GM12878 (cell line): ENCODE results near the gene RNF220. TPM values are rescaled to one million over a fixed set of nuclear protein-coding genes. Genes with fewer than 3 reads are reported as not detected.

Experiments
- ATAC-seq: fragments of 200-7000 bp; cut with Tn5 transposase; 3 replicates; pipeline ENCODE4 v1.9.1; 2020; ENCODE audit warnings: mild to moderate bottlenecking, moderate library complexity
- BruUV-seq: library from RNA; stranded (reverse); fragments of 400-500 nt; replicated peaks from 2 replicates; lab custom pipeline; 2021; lab: Mats Ljungman, UMichigan
- CTCF ChIA-PET: fragments of 300-600 bp; sonication (Branson Sonifier 250); formaldehyde crosslinking; extraction: SDS; loops from one replicate; lab custom pipeline; 2021; ENCODE audit warnings: inconsistent platforms; lab: Yijun Ruan, JAX
- POLR2A ChIA-PET: fragments of 350-600 bp; formaldehyde crosslinking; extraction: SDS; loops from one replicate; lab custom pipeline; 2021; ENCODE audit warnings: inconsistent platforms; lab: Charles Lee
- RAD21 ChIA-PET: fragments of 300-600 bp; sonication (Branson Sonifier 250); formaldehyde crosslinking; loops from one replicate; lab custom pipeline; 2023; ENCODE audit warnings: antibody characterized with exemption; ENCODE audit not compliant: unreplicated experiment; lab: Charles Lee
- SMC1A ChIA-PET: fragments of 300-600 bp; sonication (Branson Sonifier 250); formaldehyde crosslinking; loops from one replicate; lab custom pipeline; 2023; ENCODE audit not compliant: unreplicated experiment, uncharacterized antibody; lab: Charles Lee
- DNase-seq: peaks from one replicate; pipeline ENCODE4 v3.0.0-alpha.2; 2011; ENCODE audit warnings: low read depth, low spot score
- FAIRE-seq: peaks from 3 replicates; lab custom pipeline; 2011; peaks lifted over from hg19 to GRCh38; lab: Jason Lieb, UNC
- H2AFZ ChIP-seq: 2 replicates; pipeline ENCODE4 v1.6.0; 2011; ENCODE audit warnings: low read depth, low read length, control low read depth; ENCODE audit not compliant: control insufficient read depth
- H3K27ac ChIP-seq: 2 replicates; pipeline ENCODE4 v1.5.1; 2011; ENCODE audit warnings: control low read depth; ENCODE audit not compliant: control insufficient read depth, insufficient read depth
- H3K27me3 ChIP-seq, 2 experiments: replicated peaks in 1 of 2; 2 replicates each; pipeline versions ENCODE4 v1.6.0 to v1.6.1; 2011; ENCODE audit warnings: low read length in 1 of 2; ENCODE audit not compliant: control insufficient read depth in 2 of 2, insufficient read depth in 2 of 2
- H3K36me3 ChIP-seq, 2 experiments: 2 replicates each; pipeline ENCODE4 v1.5.1; 2011; ENCODE audit warnings: low read length in 1 of 2; ENCODE audit not compliant: control insufficient read depth in 2 of 2, insufficient read depth in 2 of 2
- H3K4me1 ChIP-seq: 2 replicates; pipeline ENCODE4 v1.6.1; 2011; ENCODE audit warnings: mild to moderate bottlenecking, low read length, moderate library complexity, mixed read lengths; ENCODE audit not compliant: control insufficient read depth, insufficient read depth
- H3K4me2 ChIP-seq: 2 replicates; pipeline ENCODE4 v1.6.0; 2011; ENCODE audit warnings: control low read depth; ENCODE audit not compliant: control insufficient read depth, insufficient read depth
- H3K4me3 ChIP-seq: fragments of 200-600 bp; sonication (generic); 2 replicates; pipeline ENCODE4 v1.5.1; 2016
- H3K79me2 ChIP-seq: 2 replicates; pipeline ENCODE4 v1.6.0; 2011; ENCODE audit warnings: low read length; ENCODE audit not compliant: control insufficient read depth, insufficient read depth
- H3K9ac ChIP-seq: 2 replicates; pipeline ENCODE4 v1.8.0; 2011; ENCODE audit warnings: low read length, control low read depth, mixed read lengths; ENCODE audit not compliant: control insufficient read depth, insufficient read depth
- H3K9me3 ChIP-seq: replicated peaks from 3 replicates; pipeline ENCODE4 v1.5.1; 2011; ENCODE audit warnings: mild to moderate bottlenecking, low read length; ENCODE audit not compliant: control insufficient read depth, insufficient read depth
- H4K20me1 ChIP-seq: 2 replicates; pipeline ENCODE4 v1.6.0; 2011; ENCODE audit not compliant: control insufficient read depth, insufficient read depth
- BCL3 ChIP-seq: IDR thresholded peaks from 2 replicates; pipeline ENCODE4 v1.6.1; 2011; ENCODE audit warnings: borderline replicate concordance, low read depth, mild to moderate bottlenecking, moderate library complexity, low read length; ENCODE audit not compliant: insufficient read depth, poor library complexity, severe bottlenecking
- CBFB ChIP-seq: IDR thresholded peaks from 2 replicates; pipeline ENCODE4 v1.6.1; 2016; ENCODE audit warnings: antibody characterized with exemption, low read depth
- CHD1 ChIP-seq: IDR thresholded peaks from 2 replicates; pipeline ENCODE4 v1.6.1; 2012; ENCODE audit warnings: low read depth, low read length, improper control_type of control experiment
- CHD2 ChIP-seq: IDR thresholded peaks from 2 replicates; pipeline ENCODE4 v1.6.1; 2011; ENCODE audit warnings: low read depth, low read length, improper control_type of control experiment, borderline replicate concordance
- CHD4 ChIP-seq: fragments of 200-600 bp; sonication (generic); IDR thresholded peaks from 2 replicates; pipeline ENCODE4 v1.6.1; 2016; ENCODE audit warnings: mild to moderate bottlenecking
- MAX ChIP-seq: IDR thresholded peaks from 2 replicates; pipeline ENCODE4 v1.6.1; 2012; ENCODE audit warnings: low read depth, low read length, improper control_type of control experiment
- MLLT1 ChIP-seq: fragments of 450-650 bp; IDR thresholded peaks from 2 replicates; pipeline ENCODE4 v1.6.1; 2016; ENCODE audit warnings: mild to moderate bottlenecking
- NFYA ChIP-seq: IDR thresholded peaks from 2 replicates; pipeline ENCODE4 v1.6.1; 2011; ENCODE audit warnings: low read depth, mild to moderate bottlenecking, low read length, improper control_type of control experiment, borderline replicate concordance
- NKRF ChIP-seq: fragments of 450-650 bp; conservative IDR thresholded peaks from 2 replicates; pipeline ENCODE4 v1.6.1; 2017; ENCODE audit warnings: mild to moderate bottlenecking, moderate library complexity
- PBX3 ChIP-seq: IDR thresholded peaks from 2 replicates; pipeline ENCODE4 v1.6.1; 2011; ENCODE audit warnings: mild to moderate bottlenecking, low read depth, low read length, moderate library complexity; ENCODE audit not compliant: insufficient replicate concordance
- PKNOX1 ChIP-seq: fragments of 450-650 bp; IDR thresholded peaks from 2 replicates; pipeline ENCODE4 v1.6.1; 2016; ENCODE audit warnings: mild to moderate bottlenecking
- POLR2A ChIP-seq: IDR thresholded peaks from 2 replicates; pipeline ENCODE4 v1.6.1; 2011; ENCODE audit warnings: low read depth, mild to moderate bottlenecking, low read length
- RFX5 ChIP-seq: IDR thresholded peaks from 2 replicates; pipeline ENCODE4 v1.6.1; 2011; ENCODE audit warnings: low read depth, low read length, improper control_type of control experiment
- SMAD5 ChIP-seq: IDR thresholded peaks from 2 replicates; pipeline ENCODE4 v1.6.1; 2016; ENCODE audit warnings: antibody characterized with exemption, low read depth
- SP1 ChIP-seq: IDR thresholded peaks from one replicate; pipeline ENCODE4 v1.6.1; 2011; ENCODE audit warnings: low read depth, low read length
- TAF1 ChIP-seq: IDR thresholded peaks from 2 replicates; pipeline ENCODE4 v1.6.1; 2011; ENCODE audit warnings: mild to moderate bottlenecking, low read depth, low read length, borderline replicate concordance
- TCF12 ChIP-seq: IDR thresholded peaks from 2 replicates; pipeline ENCODE4 v1.6.1; 2011; ENCODE audit warnings: low read depth, mild to moderate bottlenecking, low read length
- TCF3 ChIP-seq: IDR thresholded peaks from 2 replicates; pipeline ENCODE4 v1.6.1; 2012; ENCODE audit warnings: low read depth, mild to moderate bottlenecking, low read length, borderline replicate concordance; ENCODE audit not compliant: insufficient read depth
- ZNF207 ChIP-seq: fragments of 450-650 bp; IDR thresholded peaks from 2 replicates; pipeline ENCODE4 v1.6.1; 2014; ENCODE audit warnings: antibody characterized with exemption, mild to moderate bottlenecking, borderline replicate concordance
- WGBS: methylation state at CpG from one replicate; pipeline ENCODE4 v1.1.6; 2016; ENCODE audit warnings: low lambda C conversion rate; ENCODE audit not compliant: insufficient replicate concordance, insufficient coverage; ENCODE audit errors: missing lambda C conversion rate; 5-methylcytosine and 5-hydroxymethylcytosine counted together
- in situ Hi-C: fragments of 300-500 bp; cut with MboI; formaldehyde crosslinking; loops from 9 replicates; pipeline ENCODE4 v1.14.3; 2018; ENCODE audit warnings: mixed read lengths
- intact Hi-C: fragments of 100-400 bp; cut with micrococcal nuclease; formaldehyde crosslinking; loops from one replicate; pipeline ENCODE4 v1.14.2; 2022; ENCODE audit not compliant: unreplicated experiment
- polyA plus RNA-seq, 11 experiments: library from polyadenylated mRNA; depleted of rRNA in 4 of 11; unstranded in 6 of 11; stranded (reverse) in 5 of 11; fragments of >200 nt; fragmentation: Nextera tagmentation in 4 of 11; fragmentation: Illumina TruSeq in 1 of 11; extraction: Ambion mirVana in 4 of 11; extraction: Trizol in 1 of 11; gene quantifications; 1 replicate in 1 of 11; 2 replicates in 10 of 11; pipeline versions ENCODE4 v1.2.1 to v1.2.3, GENCODE V29; 2011 to 2016; ENCODE audit warnings: inconsistent platforms in 2 of 11, missing spikeins in 2 of 11, low read depth in 1 of 11
- total RNA-seq, 4 experiments: library from RNA; depleted of rRNA in 3 of 4; stranded (reverse); fragments of >200 nt in 3 of 4; fragmentation: Illumina TruSeq in 1 of 4; extraction: Trizol in 1 of 4; gene quantifications; 2 replicates each; pipeline versions ENCODE4 v1.2.1 to v1.2.3, GENCODE V29; 2013 to 2021

Gene RNF220
- total and polyA plus RNA-seq, 10 of the 15 experiments (the other 5 are each of a cell fraction or from before 2014, with no cell fraction given), result 4.6 to 84.1 (median 53.7) TPM

GRCh38 chr1:44503625-44504024, 98.6 kb downstream of the RNF220 start:
- WGBS, result 17% methylated on average over 6 of the region's 6 CpGs
- in situ Hi-C loops (no loop called here), intact Hi-C loops (no loop called here)
- no peak overlapping the region for H3K4me3 ChIP-seq
- no peaks in the 10 kb centered on the region for H3K4me1 ChIP-seq
- no peak overlapping the region for H3K27ac ChIP-seq
- BruUV-seq, result no TSS peak
- no peaks in the 10 kb centered on the region for H3K79me2 ChIP-seq
- ChIA-PET RAD21 (no interaction called here), CTCF (no interaction called here), POLR2A (no interaction called here), SMC1A (no interaction called here)
- no peaks in the 10 kb centered on the region for H3K36me3 ChIP-seq
- FAIRE-seq, result no peak
- DNase-seq, result no peak
- no peak for ATAC-seq
- H4K20me1 ChIP-seq, result no peaks in the 10 kb centered on the region
- H3K9me3 ChIP-seq, result no peaks in the 10 kb centered on the region
- H2AFZ ChIP-seq, result no peak overlapping the region
- no peak overlapping the region for H3K4me2 ChIP-seq
- H3K9ac ChIP-seq, result no peak overlapping the region
- peaks cover 1 to 4% of the 10 kb centered on the region in 2 experiments; a peak in 2 of 4 replicates for H3K27me3 ChIP-seq
- TF ChIP-seq NKRF, result no peak
- TF ChIP-seq TCF3, result no peak
- no peak for TF ChIP-seq PKNOX1
- no peak for TF ChIP-seq CBFB
- no peak for TF ChIP-seq SMAD5
- no peak for TF ChIP-seq POLR2A
- no peak for TF ChIP-seq SP1
- TF ChIP-seq CHD4, result no peak
- no peak for TF ChIP-seq NFYA
- no peak for TF ChIP-seq ZNF207
- TF ChIP-seq MAX, result no peak
- TF ChIP-seq CHD1, result no peak
- no peak for TF ChIP-seq BCL3
- no peak for TF ChIP-seq RFX5
- TF ChIP-seq PBX3, result no peak
- TF ChIP-seq CHD2, result no peak
- TF ChIP-seq TAF1, result no peak
- no peak for TF ChIP-seq TCF12
- TF ChIP-seq MLLT1, result no peak
